SK-N-SH (cell line): ENCODE data around the gene PRKCB. TPM values are rescaled to one million over a fixed set of nuclear protein-coding genes. Genes with fewer than 3 reads are reported as not detected.

ENCODE experiments used
- CTCF ChIA-PET: fragments of 300-600, 350-600 bp; formaldehyde crosslinking; extraction: SDS; loops from one replicate; lab custom pipeline; 2021; lab: Yijun Ruan, JAX
- POLR2A ChIA-PET: fragments of 350-600 bp; sonication (Branson Sonifier 250); formaldehyde crosslinking; extraction: SDS; loops from one replicate; lab custom pipeline; 2020; ENCODE audit warnings: antibody characterized with exemption, inconsistent platforms; lab: Yijun Ruan, JAX
- DNase-seq: peaks from one replicate; pipeline ENCODE4 v3.0.0; 2012
- H2AFZ ChIP-seq: fragments of 200-600 bp; sonication (generic); 2 replicates; pipeline ENCODE4 v1.8.1; 2016; ENCODE audit warnings: antibody characterized with exemption, mild to moderate bottlenecking, low read depth
- H3F3A ChIP-seq: fragments of 200-600 bp; sonication (generic); replicated peaks from 2 replicates; pipeline ENCODE3; 2016; ENCODE audit warnings: antibody characterized with exemption, mild to moderate bottlenecking; ENCODE audit not compliant: insufficient read depth
- H3K27ac ChIP-seq, 2 experiments: fragments of 200-500 bp in 1 of 2; fragments of 200-600 bp in 1 of 2; sonication (Bioruptor generic) in 1 of 2; sonication (generic), shearing (Covaris generic) in 1 of 2; 2 replicates each; pipeline versions ENCODE4 v1.5.1 to v1.6.1; 2014 to 2016; ENCODE audit warnings: low read depth in 2 of 2, inconsistent platforms in 1 of 2, low read length in 1 of 2, mild to moderate bottlenecking in 1 of 2, mixed read lengths in 1 of 2
- H3K27me3 ChIP-seq: fragments of 200-600 bp; sonication (generic), shearing (Covaris generic); 2 replicates; pipeline ENCODE4 v1.6.1; 2016; ENCODE audit warnings: mixed run types; ENCODE audit not compliant: insufficient read depth
- H3K36me3 ChIP-seq, 2 experiments: fragments of 200-500 bp in 1 of 2; fragments of 200-600 bp in 1 of 2; sonication (Bioruptor generic) in 1 of 2; sonication (generic) in 1 of 2; replicated peaks in 1 of 2; 2 replicates each; pipeline versions ENCODE3 to v1.5.1; 2014 to 2016; ENCODE audit warnings: low read length in 1 of 2, mild to moderate bottlenecking in 1 of 2; ENCODE audit not compliant: insufficient read depth in 2 of 2, control insufficient read depth in 1 of 2
- H3K4me1 ChIP-seq, 2 experiments: fragments of 200-500 bp in 1 of 2; fragments of 200-600 bp in 1 of 2; sonication (Bioruptor generic) in 1 of 2; sonication (generic), shearing (Covaris generic) in 1 of 2; 2 replicates each; pipeline versions ENCODE4 v1.5.1 to v1.6.1; 2014 to 2016; ENCODE audit warnings: low read depth in 1 of 2, low read length in 1 of 2, mixed run types in 1 of 2; ENCODE audit not compliant: insufficient read depth in 2 of 2, control insufficient read depth in 1 of 2
- H3K4me2 ChIP-seq: fragments of 200-600 bp; sonication (generic), shearing (Covaris generic); 2 replicates; pipeline ENCODE4 v1.6.1; 2017; ENCODE audit warnings: mixed run types
- H3K4me3 ChIP-seq, 2 experiments: fragments of 200-500 bp in 1 of 2; fragments of 200-600 bp in 1 of 2; sonication (Bioruptor generic) in 1 of 2; sonication (generic), shearing (Covaris generic) in 1 of 2; 2 replicates each; pipeline versions ENCODE4 v1.5.1 to v1.8.1; 2014 to 2016; ENCODE audit warnings: low read depth in 2 of 2, inconsistent platforms in 1 of 2, low read length in 1 of 2, mild to moderate bottlenecking in 1 of 2, mixed read lengths in 1 of 2, moderate library complexity in 1 of 2
- H3K79me2 ChIP-seq: fragments of 200-600 bp; sonication (generic); 2 replicates; pipeline ENCODE4 v1.8.1; 2017; ENCODE audit warnings: mild to moderate bottlenecking; ENCODE audit not compliant: insufficient read depth
- H3K9ac ChIP-seq: fragments of 200-600 bp; sonication (generic); 2 replicates; pipeline ENCODE4 v1.6.1; 2017; ENCODE audit warnings: mixed run types
- H3K9me2 ChIP-seq: fragments of 200-600 bp; sonication (generic); 2 replicates; pipeline ENCODE4 v1.6.1; 2017; ENCODE audit warnings: mixed run types
- H3K9me3 ChIP-seq: fragments of 200-600 bp; sonication (generic); 2 replicates; pipeline ENCODE4 v1.6.1; 2017; ENCODE audit warnings: mixed run types, mild to moderate bottlenecking, moderate library complexity
- H4K20me1 ChIP-seq: fragments of 200-600 bp; sonication (generic); 2 replicates; pipeline ENCODE4 v1.6.1; 2017; ENCODE audit warnings: mild to moderate bottlenecking, mixed run types; ENCODE audit not compliant: insufficient read depth
- ELF1 ChIP-seq: IDR thresholded peaks from 2 replicates; pipeline ENCODE4 v1.4.0; 2012
- EP300 ChIP-seq, 2 experiments: IDR thresholded peaks; 2 replicates each; pipeline versions ENCODE4 v1.4.0 to v1.6.1; 2012; ENCODE audit warnings: borderline replicate concordance in 1 of 2, low read depth in 1 of 2, low read length in 1 of 2
- EZH2phosphoT487 ChIP-seq: fragments of 200-600 bp; sonication (generic); IDR thresholded peaks from 2 replicates; pipeline ENCODE4 v1.6.1; 2017; ENCODE audit warnings: low read depth, mixed run types, mild to moderate bottlenecking, antibody characterized with exemption, moderate library complexity, borderline replicate concordance
- FOSL2 ChIP-seq: IDR thresholded peaks from 2 replicates; pipeline ENCODE4 v1.4.0; 2012; ENCODE audit warnings: low read depth, mild to moderate bottlenecking, moderate library complexity, borderline replicate concordance
- FOXM1 ChIP-seq: IDR thresholded peaks from 2 replicates; pipeline ENCODE4 v1.4.0; 2012; ENCODE audit warnings: low read depth, mild to moderate bottlenecking
- MEF2A ChIP-seq: IDR thresholded peaks from 2 replicates; pipeline ENCODE4 v1.4.0; 2012; ENCODE audit warnings: low read depth, borderline replicate concordance
- RAD21 ChIP-seq: IDR thresholded peaks from 2 replicates; pipeline ENCODE4 v1.6.1; 2012; ENCODE audit warnings: mild to moderate bottlenecking, low read length
- RFX5 ChIP-seq: IDR thresholded peaks from 2 replicates; pipeline ENCODE4 v1.6.1; 2012; ENCODE audit warnings: mild to moderate bottlenecking, improper control_type of control experiment, low read length
- RXRA ChIP-seq: IDR thresholded peaks from 2 replicates; pipeline ENCODE4 v1.4.0; 2012; ENCODE audit warnings: low read depth, mild to moderate bottlenecking, borderline replicate concordance
- TCF12 ChIP-seq: IDR thresholded peaks from 2 replicates; pipeline ENCODE4 v1.4.0; 2012
- WGBS: methylation state at CpG from one replicate; pipeline ENCODE4 v1.1.6; 2017; ENCODE audit warnings: low lambda C conversion rate; 5-methylcytosine and 5-hydroxymethylcytosine counted together
- polyA plus RNA-seq, 3 experiments: library from polyadenylated mRNA; depleted of rRNA; stranded (reverse); fragments of >200 nt; gene quantifications; 2 replicates each; pipeline ENCODE4 v1.2.3, GENCODE V29; 2012
- TF ChIP-seq, protein P1 (sequence below): IDR thresholded peaks from 2 replicates; pipeline ENCODE4 v1.4.0; 2012; ENCODE audit warnings: low read depth
- TF ChIP-seq, protein P2 (sequence below): fragments of 200-600 bp; sonication (generic); IDR thresholded peaks from 2 replicates; pipeline ENCODE4 v1.6.1; 2017; ENCODE audit warnings: antibody characterized with exemption, mild to moderate bottlenecking, moderate library complexity
- TF ChIP-seq, protein P3 (sequence below): IDR thresholded peaks from 2 replicates; pipeline ENCODE4 v1.4.0; 2012; ENCODE audit warnings: low read depth, borderline replicate concordance

PRKCB gene
- polyA plus RNA-seq, 1 of the 3 experiments (the other 2 are of a cell fraction): 0.12 TPM

DNA sequence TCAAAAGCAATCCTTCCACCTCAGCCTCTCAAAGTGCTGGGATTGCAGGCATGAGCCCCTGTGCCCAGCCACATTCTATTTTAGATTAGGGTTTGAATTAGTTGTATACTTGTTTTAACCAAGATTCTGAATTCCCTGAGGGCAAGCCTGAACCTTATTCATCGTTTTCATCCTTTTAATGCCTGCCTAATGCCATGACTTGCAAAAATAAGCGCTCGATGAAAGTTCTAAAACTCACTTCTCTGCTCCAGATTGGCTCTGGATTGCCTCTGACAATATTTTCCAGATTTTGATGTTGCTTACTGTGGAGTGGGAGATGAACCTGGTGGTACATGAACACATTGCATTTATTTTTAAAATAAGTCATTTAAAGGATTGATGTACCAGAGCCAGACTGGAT, 329.5 kb downstream of the PRKCB start:
- TF ChIP-seq MEF2A: no peak
- TF ChIP-seq RAD21: no peak
- TF ChIP-seq, protein P1, sequence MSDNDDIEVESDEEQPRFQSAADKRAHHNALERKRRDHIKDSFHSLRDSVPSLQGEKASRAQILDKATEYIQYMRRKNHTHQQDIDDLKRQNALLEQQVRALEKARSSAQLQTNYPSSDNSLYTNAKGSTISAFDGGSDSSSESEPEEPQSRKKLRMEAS: no peak
- TF ChIP-seq, protein P2, sequence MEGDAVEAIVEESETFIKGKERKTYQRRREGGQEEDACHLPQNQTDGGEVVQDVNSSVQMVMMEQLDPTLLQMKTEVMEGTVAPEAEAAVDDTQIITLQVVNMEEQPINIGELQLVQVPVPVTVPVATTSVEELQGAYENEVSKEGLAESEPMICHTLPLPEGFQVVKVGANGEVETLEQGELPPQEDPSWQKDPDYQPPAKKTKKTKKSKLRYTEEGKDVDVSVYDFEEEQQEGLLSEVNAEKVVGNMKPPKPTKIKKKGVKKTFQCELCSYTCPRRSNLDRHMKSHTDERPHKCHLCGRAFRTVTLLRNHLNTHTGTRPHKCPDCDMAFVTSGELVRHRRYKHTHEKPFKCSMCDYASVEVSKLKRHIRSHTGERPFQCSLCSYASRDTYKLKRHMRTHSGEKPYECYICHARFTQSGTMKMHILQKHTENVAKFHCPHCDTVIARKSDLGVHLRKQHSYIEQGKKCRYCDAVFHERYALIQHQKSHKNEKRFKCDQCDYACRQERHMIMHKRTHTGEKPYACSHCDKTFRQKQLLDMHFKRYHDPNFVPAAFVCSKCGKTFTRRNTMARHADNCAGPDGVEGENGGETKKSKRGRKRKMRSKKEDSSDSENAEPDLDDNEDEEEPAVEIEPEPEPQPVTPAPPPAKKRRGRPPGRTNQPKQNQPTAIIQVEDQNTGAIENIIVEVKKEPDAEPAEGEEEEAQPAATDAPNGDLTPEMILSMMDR: no peak
- TF ChIP-seq EP300 (IDR thresholded peaks at IDR 0.05; ENCODE audit: borderline replicate concordance in 1 of 2, low read depth in 1 of 2, low read length in 1 of 2): no peak
- no peak for TF ChIP-seq ELF1
- no peak for TF ChIP-seq RXRA
- TF ChIP-seq, protein P3, sequence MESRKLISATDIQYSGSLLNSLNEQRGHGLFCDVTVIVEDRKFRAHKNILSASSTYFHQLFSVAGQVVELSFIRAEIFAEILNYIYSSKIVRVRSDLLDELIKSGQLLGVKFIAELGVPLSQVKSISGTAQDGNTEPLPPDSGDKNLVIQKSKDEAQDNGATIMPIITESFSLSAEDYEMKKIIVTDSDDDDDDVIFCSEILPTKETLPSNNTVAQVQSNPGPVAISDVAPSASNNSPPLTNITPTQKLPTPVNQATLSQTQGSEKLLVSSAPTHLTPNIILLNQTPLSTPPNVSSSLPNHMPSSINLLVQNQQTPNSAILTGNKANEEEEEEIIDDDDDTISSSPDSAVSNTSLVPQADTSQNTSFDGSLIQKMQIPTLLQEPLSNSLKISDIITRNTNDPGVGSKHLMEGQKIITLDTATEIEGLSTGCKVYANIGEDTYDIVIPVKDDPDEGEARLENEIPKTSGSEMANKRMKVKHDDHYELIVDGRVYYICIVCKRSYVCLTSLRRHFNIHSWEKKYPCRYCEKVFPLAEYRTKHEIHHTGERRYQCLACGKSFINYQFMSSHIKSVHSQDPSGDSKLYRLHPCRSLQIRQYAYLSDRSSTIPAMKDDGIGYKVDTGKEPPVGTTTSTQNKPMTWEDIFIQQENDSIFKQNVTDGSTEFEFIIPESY: no peak
- TF ChIP-seq RFX5: no peak
- 33% methylated on average over 3 of the region's 3 CpGs for WGBS
- H3K9ac ChIP-seq: no peak overlapping the region
- H4K20me1 ChIP-seq: no peaks in the 10 kb centered on the region
- no peaks in the 10 kb centered on the region for H3K79me2 ChIP-seq
- POLR2A ChIA-PET: no interaction called here
- H3K9me2 ChIP-seq: no peaks in the 10 kb centered on the region
- no peak overlapping the region for H3K4me2 ChIP-seq
- no peak overlapping the region for H3K27ac ChIP-seq
- DNase-seq: no peak
- no peaks in the 10 kb centered on the region for H3K4me1 ChIP-seq
- no peak overlapping the region for H3K4me3 ChIP-seq
- H2AFZ ChIP-seq: no peak overlapping the region
- no peaks in the 10 kb centered on the region for H3K36me3 ChIP-seq
- H3K27me3 ChIP-seq: no peaks in the 10 kb centered on the region
- no peaks in the 10 kb centered on the region for H3K9me3 ChIP-seq
- H3F3A ChIP-seq: no peaks in the 10 kb centered on the region
- CTCF ChIA-PET: no interaction called here

DNA sequence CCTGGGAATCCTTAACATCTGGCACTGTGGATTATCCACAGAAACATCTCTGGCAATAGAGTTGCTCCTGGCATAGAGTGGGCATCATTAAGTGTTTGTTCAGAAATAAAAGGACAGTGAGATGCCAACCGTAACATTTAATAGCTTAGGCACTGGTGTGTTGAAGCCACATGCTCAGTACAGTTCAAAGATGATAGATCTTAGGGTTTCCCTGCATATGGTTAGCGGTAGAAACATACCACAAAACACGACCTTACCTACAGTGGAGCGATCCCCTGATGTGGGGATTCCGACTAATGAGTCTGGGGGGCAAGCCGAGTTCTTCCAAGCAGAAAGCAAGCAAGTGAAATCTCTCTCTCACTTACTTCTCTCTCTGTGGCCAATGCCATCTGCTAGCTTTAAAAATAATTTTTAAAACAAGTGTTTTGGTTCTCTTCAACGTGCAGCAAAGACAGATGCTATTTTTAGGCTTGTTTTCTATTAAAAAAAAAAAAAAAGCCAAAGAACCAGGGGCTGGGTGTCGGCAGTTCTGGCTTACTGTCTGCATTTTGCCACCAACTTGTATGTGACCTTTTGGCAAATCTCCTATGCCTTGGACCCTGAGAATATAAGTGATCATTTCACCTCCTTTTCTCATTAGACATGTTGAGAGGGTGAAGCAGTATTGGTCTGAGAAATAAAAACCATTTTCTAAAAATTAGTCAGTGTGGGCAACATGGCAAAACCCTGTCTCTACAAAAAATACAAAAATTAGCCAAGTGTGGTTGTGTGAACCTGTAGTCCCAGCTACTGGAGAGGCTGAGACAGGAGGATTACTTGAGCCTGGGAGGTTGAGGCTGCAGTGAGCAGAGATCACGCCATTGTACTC, 331.1 kb downstream of the PRKCB start:
- 16% methylated on average over 9 of the region's 9 CpGs for WGBS
- no peak overlapping the region for H3K4me3 ChIP-seq
- H3K79me2 ChIP-seq: no peaks in the 10 kb centered on the region
- H3K27me3 ChIP-seq: no peaks in the 10 kb centered on the region
- H3K9ac ChIP-seq: no peak overlapping the region
- H3F3A ChIP-seq: no peaks in the 10 kb centered on the region
- no peaks in the 10 kb centered on the region for H3K36me3 ChIP-seq
- CTCF ChIA-PET: no interaction called here
- no peaks in the 10 kb centered on the region for H3K9me2 ChIP-seq
- no peak for DNase-seq
- H2AFZ ChIP-seq: no peak overlapping the region
- no peaks in the 10 kb centered on the region for H4K20me1 ChIP-seq
- no peak overlapping the region for H3K4me2 ChIP-seq
- H3K9me3 ChIP-seq: no peaks in the 10 kb centered on the region
- POLR2A ChIA-PET: no interaction called here
- TF ChIP-seq EZH2phosphoT487: no peak
- no peak for TF ChIP-seq FOXM1
- no peak for TF ChIP-seq FOSL2
- no peak for TF ChIP-seq TCF12
- TF ChIP-seq RXRA: no peak
- H3K27ac ChIP-seq: no peak overlapping the region
- no peaks in the 10 kb centered on the region for H3K4me1 ChIP-seq
